Measurements from ENCODE around the gene PLCD3. TPM values are rescaled to one million over a fixed set of nuclear protein-coding genes. Genes with fewer than 3 reads are reported as not detected.

The PLCD3 gene
- polyA plus RNA-seq, 3 donors = 16.7 to 33.8 (median 29.1) TPM

DNA sequence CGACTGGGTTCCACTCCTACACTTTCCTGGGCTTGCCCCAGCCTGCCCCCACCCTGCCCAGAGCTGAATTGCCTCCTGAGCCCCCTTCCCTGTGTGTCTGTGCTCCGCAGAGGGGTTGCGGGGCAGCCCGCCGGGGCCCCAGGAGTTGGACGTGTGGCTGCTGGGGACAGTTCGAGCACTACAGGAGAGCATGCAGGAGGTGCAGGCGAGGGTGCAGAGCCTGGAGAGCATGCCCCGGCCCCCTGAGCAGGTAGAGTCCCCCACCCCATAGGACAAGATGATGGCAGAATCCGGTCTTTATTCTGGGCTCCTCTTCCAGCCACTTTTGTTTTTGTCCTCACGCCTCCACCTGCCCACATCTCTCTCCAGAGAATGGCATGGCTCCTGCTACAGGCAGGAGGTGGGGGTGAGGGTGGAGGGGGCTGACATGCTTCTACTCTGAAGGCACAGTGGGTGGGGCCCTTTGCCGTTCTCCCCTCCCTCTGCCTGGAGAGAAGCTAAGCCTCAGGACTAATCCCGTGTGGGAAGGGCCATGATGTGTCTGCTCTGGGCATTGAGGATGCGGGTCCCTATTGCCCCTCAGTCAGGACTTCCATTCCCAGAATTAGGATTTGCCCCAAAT is 6.7 kb upstream of the PLCD3 start:
- DNase-seq (ENCODE audit: extremely low read depth in 1 of 11, low read depth in 9 of 11, low spot score in 4 of 11) = no peak

- DNase-seq (ENCODE audit: extremely low read depth in 1 of 11, low read depth in 9 of 11, low spot score in 4 of 11) = no peak
Observed at GRCh38 chr17:45137561-45138305, 5.4 kb upstream of the PLCD3 start.

- no peak for DNase-seq (ENCODE audit: extremely low read depth in 1 of 11, low read depth in 9 of 11, low spot score in 4 of 11)
Observed at GRCh38 chr17:45136846-45137560, 4.7 kb upstream of the PLCD3 start.

DNA sequence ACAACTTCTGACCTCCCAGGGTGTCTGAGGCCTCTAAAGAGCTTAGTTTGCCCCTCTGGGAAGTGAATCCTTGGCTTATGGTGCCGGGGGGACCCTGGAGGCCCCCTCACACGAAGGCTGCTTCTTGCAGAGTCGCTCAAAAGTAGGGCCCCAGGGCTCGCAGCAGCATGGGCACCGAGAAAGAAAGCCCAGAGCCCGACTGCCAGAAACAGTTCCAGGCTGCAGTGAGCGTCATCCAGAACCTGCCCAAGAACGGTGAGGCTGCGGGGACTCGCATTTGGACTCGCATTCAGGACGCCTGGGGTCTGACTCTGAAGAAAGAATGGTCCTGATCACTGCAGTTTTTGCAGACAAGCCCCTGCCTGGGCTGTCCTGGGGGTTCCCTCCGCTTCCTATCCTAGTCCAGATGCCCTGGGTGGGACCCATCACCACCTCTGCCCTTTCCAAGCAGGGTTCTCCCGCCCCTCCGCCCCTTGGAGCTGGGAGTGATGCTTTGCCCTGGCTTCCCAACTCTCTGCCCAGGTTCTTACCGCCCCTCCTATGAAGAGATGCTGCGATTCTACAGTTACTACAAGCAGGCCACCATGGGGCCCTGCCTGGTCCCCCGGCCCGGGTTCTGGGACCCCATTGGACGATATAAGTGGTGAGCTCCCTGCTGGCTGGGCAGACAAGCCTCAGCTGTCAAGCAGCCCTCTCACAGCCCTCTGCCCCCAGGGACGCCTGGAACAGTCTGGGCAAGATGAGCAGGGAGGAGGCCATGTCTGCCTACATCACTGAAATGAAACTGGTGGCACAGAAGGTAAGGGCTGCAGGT is 3.9 kb upstream of the PLCD3 start:
- no peak for DNase-seq (ENCODE audit: extremely low read depth in 1 of 11, low read depth in 9 of 11, low spot score in 4 of 11)

- DNase-seq (ENCODE audit: extremely low read depth in 1 of 11, low read depth in 9 of 11, low spot score in 4 of 11) = peak; percentile 92 to 98 (median 93)
Observed at GRCh38 chr17:45135192-45135977, 3.1 kb upstream of the PLCD3 start, which contains the start of gene ACBD4. Gene ACBD4, plus strand, starts transcription at chr17:45135687. Its CDS starts 458 bp downstream, at chr17:45136145.

GRCh38 chr17:45132572-45133463 is 503 bp upstream of the PLCD3 start:
- DNase-seq (ENCODE audit: extremely low read depth in 1 of 11, low read depth in 9 of 11, low spot score in 4 of 11) = peak in 4 of 11 donors; percentile 67 to 76 (median 72)

GRCh38 chr17:45131616-45132319 is 547 bp downstream of the PLCD3 start:
- peak in 2 of 11 donors; percentile 39 to 64 for DNase-seq (ENCODE audit: extremely low read depth in 1 of 11, low read depth in 9 of 11, low spot score in 4 of 11)

DNA sequence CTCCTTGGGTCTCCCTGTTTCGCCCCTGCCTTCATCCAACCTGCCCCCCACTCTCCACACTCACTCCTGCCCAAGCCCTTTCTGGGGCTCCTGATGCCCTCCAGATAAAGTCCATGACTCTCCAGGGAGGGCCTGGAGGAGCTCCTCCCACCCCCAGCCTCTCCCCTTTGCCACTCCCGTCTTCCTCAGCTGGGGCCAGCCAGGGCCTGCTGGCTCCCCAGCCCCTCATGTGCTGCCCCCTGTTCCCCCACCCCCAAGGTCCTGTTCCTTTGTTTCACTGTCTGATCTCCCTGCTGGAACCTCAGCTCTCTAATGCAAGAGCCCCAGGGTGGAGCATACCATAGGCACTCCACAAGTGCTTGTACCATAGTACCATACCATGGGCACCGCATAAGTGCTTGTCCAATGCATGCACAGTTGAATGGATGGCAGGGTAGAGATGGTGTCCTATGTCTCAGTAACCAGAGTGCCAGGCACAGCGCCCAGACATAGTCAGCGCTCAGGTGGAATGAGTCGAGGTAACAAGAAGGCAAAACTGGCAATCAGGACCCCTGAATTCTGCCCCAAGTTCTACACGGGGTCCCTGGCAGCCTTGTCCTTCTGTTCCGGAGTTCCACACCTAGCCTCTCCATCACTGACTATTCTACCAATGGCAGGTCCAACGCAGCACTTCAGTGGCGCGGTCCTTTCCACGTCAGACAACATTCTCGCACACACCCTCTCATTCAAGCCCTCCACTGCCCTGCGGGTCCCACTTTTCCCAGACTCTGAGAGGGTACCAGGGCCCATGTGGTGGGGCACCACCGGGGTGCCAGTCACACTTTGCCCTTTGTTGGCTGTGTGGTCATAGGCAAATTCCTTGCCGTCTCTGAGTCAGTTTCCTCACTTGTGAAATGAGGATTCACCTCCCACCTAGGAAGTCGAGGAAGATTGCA is 1.4 kb downstream of the PLCD3 start:
- no peak for DNase-seq (ENCODE audit: extremely low read depth in 1 of 11, low read depth in 9 of 11, low spot score in 4 of 11)

DNA sequence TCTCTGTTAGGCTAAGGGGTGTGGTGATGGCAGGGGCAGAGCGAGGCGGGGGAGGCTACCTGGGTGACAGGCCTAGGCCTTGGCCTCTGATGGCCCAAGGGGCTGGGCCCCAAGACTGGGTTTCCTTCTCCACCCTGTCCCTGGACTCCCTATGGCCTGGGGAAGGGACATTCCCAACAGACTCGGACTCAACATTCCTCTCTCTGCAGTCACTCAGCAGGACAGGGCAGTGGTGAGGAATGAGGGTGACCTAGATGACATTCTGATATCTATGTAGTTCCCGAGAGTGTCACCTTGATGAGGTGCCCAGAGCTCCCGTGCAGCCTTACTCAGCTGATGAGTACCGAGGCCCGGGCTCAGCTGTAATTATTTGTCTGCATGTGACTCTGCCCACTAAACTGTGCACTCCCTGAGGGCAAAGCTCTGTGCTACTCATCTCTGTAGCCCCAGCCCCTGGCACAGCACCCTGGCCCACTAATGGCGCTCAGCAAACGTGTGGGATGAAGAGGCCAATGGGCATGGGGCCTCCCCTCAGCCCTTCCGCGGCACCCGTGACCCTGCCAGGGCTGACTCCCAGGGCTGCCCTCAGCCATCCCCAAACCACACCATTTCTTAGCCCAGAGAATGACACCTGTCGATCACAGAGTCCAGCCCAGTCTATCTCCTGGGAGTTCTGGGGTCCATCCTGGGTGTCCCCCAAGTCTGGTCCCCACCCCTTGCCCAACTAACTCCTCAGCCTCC is 2.2 kb downstream of the PLCD3 start:
- DNase-seq (ENCODE audit: extremely low read depth in 1 of 11, low read depth in 9 of 11, low spot score in 4 of 11) = no peak

DNA sequence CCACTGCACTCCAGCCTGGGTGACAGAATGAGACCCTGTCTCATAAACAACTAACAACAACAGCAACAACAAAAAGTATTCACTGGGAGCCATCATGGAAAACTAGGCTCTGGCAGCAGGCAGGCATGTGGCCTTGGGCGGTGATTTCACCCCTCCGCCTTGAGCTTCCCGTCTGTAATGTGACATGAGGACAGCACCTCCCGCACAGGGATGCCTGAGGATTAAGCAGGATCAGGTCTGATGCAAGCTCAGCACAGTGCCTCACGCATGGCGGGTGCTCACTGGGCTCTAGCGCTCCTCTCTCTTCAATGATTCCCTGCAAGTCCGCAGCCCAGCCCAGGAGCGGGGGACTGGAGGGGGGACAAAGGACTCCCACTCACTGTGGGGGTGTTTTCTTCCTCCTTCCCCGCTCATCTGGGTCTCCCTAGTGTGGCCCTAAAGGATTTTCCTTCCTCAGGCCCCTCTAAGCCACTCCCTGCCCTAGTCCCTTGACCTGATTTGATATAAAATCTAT is 2.8 kb downstream of the PLCD3 start:
- peak in 2 of 11 donors; percentile 45 to 54 for DNase-seq (ENCODE audit: extremely low read depth in 1 of 11, low read depth in 9 of 11, low spot score in 4 of 11)

GRCh38 chr17:45128989-45129388 is 3.3 kb downstream of the PLCD3 start:
- no peak for DNase-seq (ENCODE audit: extremely low read depth in 1 of 11, low read depth in 9 of 11, low spot score in 4 of 11)

- no peak for DNase-seq (ENCODE audit: extremely low read depth in 1 of 11, low read depth in 9 of 11, low spot score in 4 of 11)
Observed at GRCh38 chr17:45128331-45128730, 4.0 kb downstream of the PLCD3 start.

DNA sequence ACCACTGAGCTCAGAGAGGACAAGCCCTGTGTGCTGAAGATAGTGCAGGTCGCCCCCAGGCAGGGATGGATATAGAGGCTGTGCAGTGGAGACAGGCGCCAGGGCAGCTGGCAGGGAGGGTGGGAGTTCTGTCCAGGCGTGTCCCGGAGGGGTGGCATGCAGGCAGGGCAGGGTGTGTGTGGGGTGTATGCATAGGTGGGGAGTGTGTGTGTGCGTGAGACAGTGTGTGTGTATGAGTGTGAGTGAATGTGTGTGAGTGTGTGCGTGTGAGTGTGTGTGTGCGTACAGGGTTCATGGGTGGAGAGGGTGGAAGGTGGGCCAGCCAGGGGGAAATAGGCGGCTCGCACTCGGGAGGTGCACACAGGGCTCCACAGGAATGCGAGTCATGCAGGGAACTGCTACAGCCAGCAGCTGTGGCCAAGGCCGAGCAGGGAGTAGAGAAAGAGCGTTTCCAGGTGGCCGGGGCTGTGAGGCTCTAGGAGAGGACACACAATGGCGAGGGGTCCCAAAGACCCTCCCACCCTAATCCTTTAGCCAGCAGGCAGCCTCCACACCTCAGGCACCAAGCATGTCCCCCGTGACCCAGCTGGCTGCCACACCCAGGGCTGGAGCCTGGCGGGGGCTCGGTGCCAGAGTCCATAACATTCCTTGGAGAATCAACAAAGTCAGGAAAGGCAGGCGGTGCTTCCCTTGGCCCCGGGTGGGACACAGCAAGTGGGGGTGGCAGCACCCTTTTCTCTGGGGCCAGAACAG is 4.6 kb downstream of the PLCD3 start:
- peak in 1 of 11 donors; percentile 39 for DNase-seq (ENCODE audit: extremely low read depth in 1 of 11, low read depth in 9 of 11, low spot score in 4 of 11)

DNA sequence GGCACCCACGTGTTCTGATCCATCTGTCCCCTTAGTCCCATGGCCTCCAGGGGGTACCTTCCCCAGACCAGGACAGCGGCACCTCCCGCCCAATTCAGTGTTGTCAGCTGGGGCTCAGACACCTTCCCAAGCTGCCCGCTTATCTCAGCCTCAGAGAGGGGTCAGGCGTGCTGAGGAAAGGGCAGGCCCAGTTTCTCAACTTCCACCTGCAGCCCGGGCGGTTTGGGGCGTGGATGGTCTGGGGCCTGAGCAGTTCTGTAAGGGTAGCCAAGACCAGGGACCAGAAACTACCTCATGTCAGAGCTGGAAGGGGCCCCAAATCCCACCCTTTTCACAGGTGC is 5.1 kb downstream of the PLCD3 start:
- DNase-seq (ENCODE audit: extremely low read depth in 1 of 11, low read depth in 9 of 11, low spot score in 4 of 11) = no peak

Data from renal cortex interstitium (tissue), 11 donors.